NCI-H524 treated with DMSO at 0.1 percent for 48 hours (cell line): ENCODE results near the gene CEP295NL.
"Not testable (repeated sequence)": the region's sequence is repeated elsewhere in the genome, so short reads cannot be mapped to it uniquely, and the experiment has no call there.

ENCODE experiments used
- DNase-seq: peaks from one replicate; lab custom pipeline; 2025; lab: John Stamatoyannopoulos, UW

CEP295NL gene

GRCh38 chr17:78905116-78905515 is 2.1 kb upstream of the CEP295NL start:
- DNase-seq: no peak

GRCh38 chr17:78904371-78904770 is 1.4 kb upstream of the CEP295NL start:
- DNase-seq: no peak

DNA sequence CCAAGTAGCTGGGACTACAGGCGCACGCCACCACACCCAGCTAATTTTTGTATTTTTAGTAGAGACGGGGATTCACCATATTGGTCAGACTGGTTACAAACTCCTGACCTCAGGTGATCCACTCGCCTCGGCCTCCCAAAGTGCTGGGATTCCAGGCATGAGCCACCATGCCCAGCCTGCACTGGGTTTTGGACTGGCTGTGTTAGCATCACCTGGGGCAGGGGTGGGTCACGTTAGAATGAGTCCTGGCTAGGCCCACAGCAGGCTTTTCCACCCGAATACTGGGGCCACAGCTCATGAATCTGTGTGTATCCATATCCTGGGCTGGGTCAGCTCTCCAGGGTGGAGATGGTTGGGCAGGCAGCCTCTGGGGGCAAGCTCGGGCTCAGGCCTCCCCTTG is 770 bp downstream of the CEP295NL start:
- DNase-seq: not testable (repeated sequence)

DNA sequence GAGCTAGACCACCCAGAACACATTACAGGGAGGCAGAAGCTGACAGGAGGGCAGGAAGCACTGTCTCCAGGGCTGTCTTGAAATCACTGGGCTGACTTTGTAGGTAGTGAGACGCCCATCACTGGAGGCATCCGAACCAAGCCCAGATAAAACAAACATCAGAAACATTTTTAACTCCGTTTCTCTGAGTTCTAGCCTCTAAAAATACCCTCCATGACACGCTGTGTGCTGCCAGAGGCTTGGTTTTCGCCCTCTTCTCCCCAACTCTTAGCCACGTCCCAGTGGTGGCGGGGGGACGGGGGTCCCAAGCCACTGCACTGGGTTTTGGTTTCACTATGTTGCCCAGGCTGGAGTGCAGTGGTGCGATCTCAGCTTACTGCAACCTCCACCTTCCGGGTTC is 1.2 kb downstream of the CEP295NL start:
- DNase-seq: no peak

DNA sequence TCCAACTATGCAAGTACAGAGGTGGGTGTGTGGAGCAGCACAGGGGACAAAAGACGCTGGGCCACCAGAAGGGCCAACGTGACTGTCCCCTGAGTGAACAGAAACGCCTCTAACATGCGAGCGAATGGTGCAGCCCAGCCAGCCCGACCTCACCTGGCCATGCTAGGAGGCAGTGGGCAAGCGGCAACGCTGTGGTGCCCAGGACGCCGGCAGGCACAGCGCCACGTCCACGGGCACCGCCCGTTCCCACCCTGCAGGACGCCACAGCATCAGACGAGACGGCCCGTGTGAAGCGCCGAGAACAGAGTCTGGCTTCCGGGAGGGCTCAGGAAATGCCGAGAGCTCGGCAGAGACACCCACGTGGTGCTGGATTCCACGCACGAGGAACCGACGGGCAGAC is 2.2 kb downstream of the CEP295NL start:
- no peak for DNase-seq

DNA sequence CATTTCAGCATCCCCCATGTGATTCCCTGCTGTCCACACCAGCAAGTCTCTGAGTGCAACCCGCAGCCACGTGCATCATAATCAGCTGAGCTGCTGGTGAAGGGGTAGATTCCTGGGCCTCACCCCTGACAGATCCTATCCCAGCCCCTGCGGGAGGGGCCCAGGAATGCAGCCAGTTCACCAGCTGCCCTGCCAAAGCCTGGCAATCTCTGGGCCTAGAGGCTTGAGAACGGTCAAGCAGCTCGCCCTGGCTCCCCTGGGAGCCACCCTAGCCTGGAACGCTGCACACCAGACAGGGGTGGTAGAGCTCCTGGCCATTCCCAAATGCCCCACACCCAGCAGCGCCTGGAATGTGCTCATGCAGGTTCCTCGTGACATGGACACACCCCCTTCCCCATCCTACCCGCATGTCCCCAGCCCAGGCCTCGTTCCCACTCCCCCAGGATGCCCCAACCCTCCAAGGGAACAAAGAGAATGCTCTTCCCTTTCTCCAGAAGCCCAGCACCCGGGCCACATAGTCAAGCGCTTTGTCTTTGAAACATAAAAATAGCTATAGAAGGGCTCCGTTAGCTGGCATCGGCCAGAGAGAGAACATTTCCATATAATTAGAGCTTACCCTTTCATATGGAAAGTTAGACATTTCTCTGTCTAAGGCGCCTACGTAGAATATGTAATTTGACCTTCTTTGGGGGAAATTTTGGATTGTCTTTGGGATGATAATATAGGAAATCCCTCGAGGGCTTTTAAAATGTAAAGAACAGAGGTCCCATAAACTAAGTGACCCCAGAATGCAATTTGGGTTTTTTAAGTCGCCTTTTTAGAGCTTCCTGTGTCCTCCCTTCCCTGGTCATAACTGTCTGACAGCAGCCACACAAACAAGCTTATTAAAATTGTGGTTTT is 3.4 kb downstream of the CEP295NL start:
- DNase-seq: no peak

GRCh38 chr17:78898947-78899346 is 4.1 kb downstream of the CEP295NL start:
- no peak for DNase-seq

DNA sequence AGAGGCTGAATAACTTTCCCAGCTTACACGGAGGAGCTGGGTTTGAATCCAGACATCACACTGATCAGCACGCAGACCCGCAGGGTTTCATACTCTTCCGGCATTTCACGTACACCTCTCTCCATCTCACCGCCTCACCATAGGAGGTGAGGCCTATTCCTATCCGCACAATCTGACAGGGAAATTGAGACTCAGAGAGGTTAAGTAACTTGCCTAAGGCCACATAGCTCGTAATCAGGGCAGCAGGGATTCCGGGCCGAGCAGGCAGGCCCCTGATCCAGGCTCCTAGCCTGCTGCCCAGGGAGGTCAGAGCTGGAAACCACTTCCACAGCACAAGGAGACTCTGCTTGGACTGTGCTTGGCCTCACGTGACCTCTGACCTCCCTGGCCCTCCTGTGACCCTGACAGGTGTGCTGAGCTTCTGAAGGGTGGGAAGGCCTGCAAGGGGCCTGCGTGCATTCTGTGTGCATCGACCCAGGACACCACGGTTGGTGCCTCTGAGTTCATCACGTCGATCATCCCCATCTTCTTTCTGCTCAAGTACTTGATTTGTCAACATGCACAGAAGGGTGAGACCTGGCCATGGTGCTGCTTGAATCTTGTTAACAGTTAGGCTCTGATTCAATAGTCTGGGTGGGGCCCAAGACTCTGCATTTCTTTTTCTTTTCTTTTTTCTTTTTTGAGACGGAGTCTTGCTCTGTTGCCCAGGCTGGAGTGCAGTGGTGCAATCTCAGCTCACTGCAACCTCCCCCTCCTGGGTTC is 4.7 kb downstream of the CEP295NL start:
- DNase-seq: no peak

GRCh38 chr17:78897664-78898047 is 5.3 kb downstream of the CEP295NL start:
- no peak for DNase-seq

DNA sequence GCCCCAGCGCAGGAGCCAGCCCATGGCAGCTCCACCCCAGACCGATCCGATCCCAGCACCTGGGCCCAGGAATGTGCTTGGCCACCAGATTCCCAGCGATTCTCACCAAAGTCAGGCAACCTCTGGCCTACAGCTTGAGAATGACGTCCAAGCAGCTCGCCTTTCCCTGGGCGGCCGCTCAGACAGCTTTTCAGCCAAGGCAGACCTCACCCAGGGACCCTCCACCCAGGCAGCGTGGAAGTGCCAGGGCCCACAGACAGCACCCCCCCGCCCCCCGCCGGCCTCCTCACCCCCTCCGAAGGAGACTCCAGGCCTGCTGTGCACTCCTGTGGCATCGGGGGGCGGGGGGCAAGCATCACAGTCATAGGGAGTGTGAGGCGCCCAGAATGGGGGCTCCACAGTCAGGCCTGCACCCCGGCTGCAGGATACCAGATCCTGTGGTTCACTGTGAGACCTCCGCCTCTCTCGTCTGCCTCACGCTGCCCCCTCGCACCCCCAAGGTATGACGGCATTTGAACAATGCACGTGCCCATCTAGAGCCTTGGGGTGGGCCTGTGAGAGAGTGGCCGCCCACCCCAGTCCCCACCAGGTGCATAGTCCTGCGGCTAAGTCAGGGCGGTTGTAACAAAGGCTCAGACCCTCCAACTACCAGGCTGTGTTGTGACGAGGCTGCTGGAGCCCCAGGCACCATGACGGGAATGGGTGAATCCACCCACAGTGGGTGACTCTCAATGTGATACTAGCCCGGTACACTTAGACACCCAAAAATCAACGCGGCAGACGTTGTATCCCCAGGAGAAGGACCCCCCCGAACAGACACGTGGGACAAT is 6.0 kb downstream of the CEP295NL start:
- DNase-seq: no peak

DNA sequence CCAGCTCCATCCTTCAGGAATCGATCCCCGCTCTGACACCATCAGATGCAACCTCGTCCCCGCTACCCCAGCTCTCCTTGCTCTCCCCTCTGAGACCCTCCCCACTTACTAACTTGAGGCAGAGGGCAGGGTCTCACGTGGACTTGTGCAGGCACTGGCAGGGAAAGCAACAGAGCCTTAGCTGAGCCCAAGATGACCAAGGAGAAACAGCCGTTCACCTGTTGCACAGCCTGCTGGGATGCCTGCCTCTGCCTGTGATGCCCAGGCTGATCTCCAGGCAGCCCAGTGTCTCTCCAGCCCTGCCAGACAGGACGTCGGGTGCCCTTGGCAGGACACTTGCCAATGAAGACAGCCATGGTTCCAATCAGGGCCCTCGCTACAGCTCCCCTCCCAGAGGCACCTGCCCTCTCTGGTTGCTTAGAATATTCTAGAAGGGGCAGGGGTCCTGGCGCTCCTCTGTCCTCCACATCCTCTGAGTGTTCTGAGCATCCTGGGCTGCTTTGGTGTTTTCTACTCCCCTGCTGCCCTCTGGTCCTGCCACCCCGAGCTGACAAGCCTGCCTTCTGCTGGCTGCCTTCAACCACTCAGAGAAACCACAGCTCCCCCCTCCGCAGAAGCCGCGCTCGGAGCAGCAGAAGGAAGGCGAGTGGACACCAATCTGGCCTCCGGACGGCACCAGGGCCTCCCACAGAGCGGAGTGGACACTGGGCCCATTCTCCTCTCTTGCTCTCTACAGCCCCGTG is 6.7 kb downstream of the CEP295NL start:
- DNase-seq: no peak

DNA sequence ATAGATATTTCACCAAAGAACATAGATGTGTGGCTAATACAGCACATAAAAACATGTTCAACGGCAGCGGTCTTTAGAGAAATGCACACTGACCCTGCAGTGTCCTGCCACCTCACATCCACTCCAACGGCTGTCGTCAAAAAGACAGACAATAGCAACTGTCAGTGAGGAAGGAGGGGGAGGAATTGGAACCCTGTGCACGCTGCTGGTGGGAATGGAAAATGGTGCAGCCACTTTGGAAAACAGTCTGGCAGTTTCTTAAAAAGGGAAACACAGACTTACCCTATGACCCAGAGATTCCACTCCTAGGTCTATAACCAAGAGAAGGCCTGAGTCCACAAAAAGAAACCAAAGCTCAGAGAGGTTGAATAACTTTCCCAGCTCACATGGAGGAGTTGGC is 7.7 kb downstream of the CEP295NL start:
- no peak for DNase-seq

DNA sequence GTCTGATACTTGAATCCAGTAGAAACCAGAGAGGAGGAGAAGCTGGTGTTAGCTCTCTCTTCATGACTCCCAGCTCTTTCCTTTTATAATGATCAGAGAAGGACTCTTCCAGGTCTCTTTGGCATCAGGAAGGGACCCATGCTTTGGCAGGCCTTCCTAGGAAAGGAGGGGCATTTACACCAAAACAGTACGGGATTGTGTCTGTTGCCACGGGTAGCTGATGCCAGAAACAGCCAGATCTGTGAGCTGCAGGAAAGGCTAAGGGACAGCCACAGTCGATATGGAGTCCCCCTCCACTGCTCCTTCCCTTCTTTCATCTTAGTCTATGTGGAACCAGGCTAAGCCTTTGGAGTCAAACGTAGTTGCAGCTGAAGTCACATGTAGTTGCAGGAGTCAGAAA is 9.3 kb downstream of the CEP295NL start:
- DNase-seq: no peak

- DNase-seq: no peak
These were observed 10.0 kb downstream of the CEP295NL start for GRCh38 chr17:78892936-78893379.

DNA sequence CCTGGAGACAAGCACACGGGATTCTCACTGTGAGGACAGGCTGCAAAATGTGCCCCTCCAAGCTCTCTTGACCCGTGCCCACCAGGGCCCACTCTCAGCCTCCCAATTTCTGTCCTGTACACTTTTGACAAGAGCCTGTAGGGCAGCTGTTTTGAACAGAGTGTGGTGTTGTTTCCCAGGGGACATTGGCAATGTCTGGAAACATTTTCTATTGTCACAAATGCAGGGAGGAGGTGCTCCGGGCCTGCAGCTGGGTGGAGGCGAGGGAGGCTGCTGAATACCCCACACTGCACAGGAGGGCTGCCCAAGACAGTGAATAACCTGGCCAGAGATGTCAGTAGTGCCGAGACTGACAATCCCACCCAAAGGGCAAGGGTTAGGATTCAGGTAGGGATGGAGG is 10.5 kb downstream of the CEP295NL start:
- no peak for DNase-seq

DNA sequence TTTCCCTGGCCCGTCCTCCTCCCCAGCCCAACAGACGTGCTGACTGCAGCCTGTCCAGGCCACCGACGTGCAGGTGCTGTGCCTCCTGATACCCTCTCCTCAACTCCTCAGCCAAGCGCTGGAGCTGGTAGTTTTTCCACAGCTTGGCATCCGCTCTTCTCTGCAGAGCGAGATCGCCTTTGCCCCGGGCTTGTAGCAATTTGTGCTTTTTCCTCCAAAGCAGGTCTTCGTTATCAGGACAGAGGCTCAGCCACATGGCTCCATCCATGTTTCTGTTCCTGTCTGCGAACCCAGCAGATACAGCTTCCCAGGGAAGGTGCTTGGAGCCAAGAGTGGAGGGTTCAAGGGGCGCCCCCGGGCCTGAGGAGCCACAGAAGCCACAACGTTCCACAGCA is 10.9 kb downstream of the CEP295NL start:
- no peak for DNase-seq

DNA sequence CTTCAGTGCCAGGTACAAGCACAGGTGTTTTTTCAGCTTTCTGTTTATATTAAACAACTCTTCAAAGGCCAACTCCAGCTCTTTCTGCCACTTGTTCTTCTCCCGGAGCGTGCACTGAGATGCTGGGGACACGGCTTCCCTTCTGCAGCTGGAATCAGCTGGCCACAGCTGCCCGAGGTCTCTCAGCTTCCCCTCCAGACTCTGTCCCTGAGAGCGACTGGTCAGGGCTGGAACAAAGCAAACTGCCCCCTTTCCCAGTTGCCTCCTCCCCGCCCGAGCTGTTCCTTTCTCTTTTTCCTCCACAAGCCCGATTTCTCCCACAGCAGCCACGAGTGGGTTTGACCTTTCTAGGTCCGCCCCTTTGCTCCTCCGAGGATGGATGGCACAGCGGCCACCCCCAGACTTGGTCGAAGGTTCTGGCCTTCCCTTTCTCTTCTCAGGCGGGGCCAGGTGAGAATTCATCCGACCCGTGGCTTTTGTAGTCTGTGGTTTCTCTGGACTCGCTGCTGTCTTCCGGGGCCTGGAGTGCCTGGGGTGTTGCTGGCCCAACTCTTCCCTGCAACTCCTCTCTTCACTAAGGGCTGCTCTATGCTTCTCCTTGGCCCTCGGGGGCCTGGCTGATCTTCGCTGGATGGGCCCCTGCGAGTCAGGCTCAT is 11.5 kb downstream of the CEP295NL start:
- no peak for DNase-seq

- DNase-seq: no peak
These were observed 12.5 kb downstream of the CEP295NL start for GRCh38 chr17:78890498-78890897.

- DNase-seq: not testable (repeated sequence)
These were observed 12.9 kb downstream of the CEP295NL start for GRCh38 chr17:78890096-78890495.

- DNase-seq: no peak
These were observed 13.5 kb downstream of the CEP295NL start for GRCh38 chr17:78889531-78889930.

- DNase-seq: no peak
These were observed 14.0 kb downstream of the CEP295NL start for GRCh38 chr17:78888941-78889518.
